Naive thymus-derived CD8-positive, alpha-beta T cell (primary cell): ENCODE results near the gene ZNF665. TPM values are rescaled to one million over a fixed set of nuclear protein-coding genes. Genes with fewer than 3 reads are reported as not detected.

ENCODE experiments used
- polyA plus RNA-seq, 3 donors: library from polyadenylated mRNA; unstranded; fragments of 300-500 nt; fragmentation: Illumina TruSeq; gene quantifications; one replicate each; pipeline ENCODE4 v1.2.3, GENCODE V29; 2021
- total RNA-seq, 8 experiments: library from RNA in 2 of 8; stranded (reverse) in 2 of 8; gene quantifications; one replicate each; pipeline ENCODE4 v1.2.3 and lab custom pipeline; 2021 to 2026

ZNF665 gene
- total and polyA plus RNA-seq, 5 experiments from 2014 or later, result 7.5 to 15.3 (median 10.1) TPM

Other genes with a start within 250 kb of the ZNF665 start
- gene ZNF816, start 230.5 kb downstream of the ZNF665 start, total RNA-seq, result 10 to 100 TPM; 20.0 to 21.6 TPM
- 10 to 100 TPM in 1 of 3 donors, 1 to 10 TPM in 2; 5.0 to 15.4 (median 6.7) TPM for gene ZNF816, start 230.5 kb downstream of the ZNF665 start, polyA plus RNA-seq
- not detected for gene ERVV-1, start 179.4 kb downstream of the ZNF665 start, total RNA-seq
- not detected for gene ERVV-1, start 179.4 kb downstream of the ZNF665 start, polyA plus RNA-seq
- not detected for gene ERVV-2, start 148.6 kb downstream of the ZNF665 start, total RNA-seq
- gene ERVV-2, start 148.6 kb downstream of the ZNF665 start, polyA plus RNA-seq, result not detected
- 10 to 100 TPM; 74.0 to 87.3 TPM for gene ZNF160, start 89.9 kb downstream of the ZNF665 start, total RNA-seq
- 10 to 100 TPM; 18.0 to 29.1 (median 19.1) TPM for gene ZNF160, start 89.9 kb downstream of the ZNF665 start, polyA plus RNA-seq
- 1 to 10 TPM; 5.1 to 5.3 TPM for gene ZNF415, start 60.4 kb downstream of the ZNF665 start, total RNA-seq
- gene ZNF415, start 60.4 kb downstream of the ZNF665 start, polyA plus RNA-seq, result 1 to 10 TPM in 2 of 3 donors, under 1 TPM in 1; 0.92 to 3.7 (median 2.6) TPM
- 10 to 100 TPM; 26.0 to 27.1 TPM for gene ZNF347, start 34.3 kb downstream of the ZNF665 start, total RNA-seq
- gene ZNF347, start 34.3 kb downstream of the ZNF665 start, polyA plus RNA-seq, result 1 to 10 TPM; 5.8 to 7.7 (median 7.4) TPM
- 10 to 100 TPM; 38.5 to 39.1 TPM for gene ZNF677, start 61.5 kb upstream of the ZNF665 start, total RNA-seq
- gene ZNF677, start 61.5 kb upstream of the ZNF665 start, polyA plus RNA-seq, result 10 to 100 TPM; 18.1 to 31.2 (median 28.4) TPM
- under 1 TPM in 1 of 2 experiments, not detected in 1; 0.29 TPM for gene VN1R2, start 64.9 kb upstream of the ZNF665 start, total RNA-seq
- not detected for gene VN1R2, start 64.9 kb upstream of the ZNF665 start, polyA plus RNA-seq
- gene VN1R4, start 74.4 kb upstream of the ZNF665 start, total RNA-seq, result not detected
- gene VN1R4, start 74.4 kb upstream of the ZNF665 start, polyA plus RNA-seq, result not detected
- gene ZNF845, start 140.4 kb upstream of the ZNF665 start, total RNA-seq, result 10 to 100 TPM; 11.8 to 13.1 TPM
- gene ZNF845, start 140.4 kb upstream of the ZNF665 start, polyA plus RNA-seq, result 10 to 100 TPM in 1 of 3 donors, 1 to 10 TPM in 2; 3.2 to 11.7 (median 8.3) TPM
- gene ZNF525, start 172.3 kb upstream of the ZNF665 start, total RNA-seq, result 10 to 100 TPM; 36.3 to 37.7 TPM
- 10 to 100 TPM in 1 of 3 donors, 1 to 10 TPM in 2; 9.4 to 17.1 (median 9.6) TPM for gene ZNF525, start 172.3 kb upstream of the ZNF665 start, polyA plus RNA-seq
- 10 to 100 TPM; 17.2 to 18.4 TPM for gene ZNF765, start 201.8 kb upstream of the ZNF665 start, total RNA-seq
- 1 to 10 TPM; 6.4 to 7.9 (median 7.0) TPM for gene ZNF765, start 201.8 kb upstream of the ZNF665 start, polyA plus RNA-seq
- 10 to 100 TPM; 17.9 to 19.1 TPM for gene ZNF761, start 238.6 kb upstream of the ZNF665 start, total RNA-seq
- gene ZNF761, start 238.6 kb upstream of the ZNF665 start, polyA plus RNA-seq, result 10 to 100 TPM in 2 of 3 donors, 1 to 10 TPM in 1; 7.9 to 11.0 (median 10.1) TPM